ENCODE results near the gene PITRM1. TPM values are rescaled to one million over a fixed set of nuclear protein-coding genes. Genes with fewer than 3 reads are reported as not detected.

PITRM1 gene
- total and polyA plus RNA-seq, 2 experiments from 2014 or later, result 44.1 to 45.9 TPM

GRCh38 chr10:3094609-3095036 lies 78.0 kb downstream of the PITRM1 start:
- H3K27me3 ChIP-seq, result no peaks in the 10 kb centered on the region
- peak overlapping the region; percentile 30 for H3K4me2 ChIP-seq
- 24% methylated on average over 5 of the region's 5 CpGs for WGBS (ENCODE audit: low lambda C conversion rate, missing lambda C conversion rate)
- no peaks in the 10 kb centered on the region for H3K79me2 ChIP-seq
- no peaks in the 10 kb centered on the region for H3K9me2 ChIP-seq (replicated peaks; ENCODE audit: insufficient read depth)
- DNase-seq (ENCODE audit: low spot score), result no peak
- no peak overlapping the region for H3K4me3 ChIP-seq
- no peaks in the 10 kb centered on the region for H4K20me1 ChIP-seq (ENCODE audit: insufficient read depth, poor library complexity, severe bottlenecking)
- TF ChIP-seq EZH2 (IDR thresholded peaks at IDR 0.05; ENCODE audit: borderline replicate concordance), result no peak
- no peak for TF ChIP-seq EZH2phosphoT487 (IDR thresholded peaks at IDR 0.05; ENCODE audit: low read depth, severe bottlenecking, unreplicated experiment)
- TF ChIP-seq CTCF (IDR thresholded peaks at IDR 0.05; ENCODE audit: poor library complexity), result no peak
- no peaks in the 10 kb centered on the region for H3K9me3 ChIP-seq (ENCODE audit: low read depth)
- H2AFZ ChIP-seq, result no peak overlapping the region
- H3K4me1 ChIP-seq (ENCODE audit: insufficient read depth), result peaks cover 27% of the 10 kb centered on the region
- no peaks in the 10 kb centered on the region for H3K36me3 ChIP-seq (replicated peaks; ENCODE audit: insufficient read depth, low read depth)
- H3K27ac ChIP-seq, result peak overlapping the region; percentile 72

GRCh38 chr10:3093996-3094395 lies 78.6 kb downstream of the PITRM1 start:
- H3K36me3 ChIP-seq (replicated peaks; ENCODE audit: insufficient read depth, low read depth), result no peaks in the 10 kb centered on the region
- H3K4me3 ChIP-seq, result no peak overlapping the region
- no peaks in the 10 kb centered on the region for H3K79me2 ChIP-seq
- H3K27me3 ChIP-seq, result no peaks in the 10 kb centered on the region
- DNase-seq (ENCODE audit: low spot score), result no peak
- no peaks in the 10 kb centered on the region for H3K9me3 ChIP-seq (ENCODE audit: low read depth)
- no peaks in the 10 kb centered on the region for H4K20me1 ChIP-seq (ENCODE audit: insufficient read depth, poor library complexity, severe bottlenecking)
- H3K4me1 ChIP-seq (ENCODE audit: insufficient read depth), result peaks cover 27% of the 10 kb centered on the region
- 85% methylated on average over 5 of the region's 5 CpGs for WGBS (ENCODE audit: low lambda C conversion rate, missing lambda C conversion rate)
- no peaks in the 10 kb centered on the region for H3K9me2 ChIP-seq (replicated peaks; ENCODE audit: insufficient read depth)
- H2AFZ ChIP-seq, result no peak overlapping the region
- no peak overlapping the region for H3K4me2 ChIP-seq
- peak overlapping the region; percentile 72 for H3K27ac ChIP-seq
- TF ChIP-seq EZH2 (IDR thresholded peaks at IDR 0.05; ENCODE audit: borderline replicate concordance) (no peak), EZH2phosphoT487 (IDR thresholded peaks at IDR 0.05; ENCODE audit: low read depth, severe bottlenecking, unreplicated experiment) (no peak), CTCF (IDR thresholded peaks at IDR 0.05; ENCODE audit: poor library complexity) (no peak)

- no peak overlapping the region for H3K4me2 ChIP-seq
- no peaks in the 10 kb centered on the region for H3K9me2 ChIP-seq (replicated peaks; ENCODE audit: insufficient read depth)
- no peaks in the 10 kb centered on the region for H3K9me3 ChIP-seq (ENCODE audit: low read depth)
- no peaks in the 10 kb centered on the region for H3K27me3 ChIP-seq
- no peak overlapping the region for H3K4me3 ChIP-seq
- peaks cover 27% of the 10 kb centered on the region for H3K4me1 ChIP-seq (ENCODE audit: insufficient read depth)
- no peak overlapping the region for H2AFZ ChIP-seq
- WGBS (ENCODE audit: low lambda C conversion rate, missing lambda C conversion rate), result 88% methylated on average over 5 of the region's 5 CpGs
- no peak for DNase-seq (ENCODE audit: low spot score)
- H4K20me1 ChIP-seq (ENCODE audit: insufficient read depth, poor library complexity, severe bottlenecking), result no peaks in the 10 kb centered on the region
- TF ChIP-seq EZH2phosphoT487 (IDR thresholded peaks at IDR 0.05; ENCODE audit: low read depth, severe bottlenecking, unreplicated experiment), result no peak
- no peak for TF ChIP-seq CTCF (IDR thresholded peaks at IDR 0.05; ENCODE audit: poor library complexity)
- no peaks in the 10 kb centered on the region for H3K79me2 ChIP-seq
- no peaks in the 10 kb centered on the region for H3K36me3 ChIP-seq (replicated peaks; ENCODE audit: insufficient read depth, low read depth)
- H3K27ac ChIP-seq, result peak overlapping the region; percentile 8
These were observed 80.7 kb downstream of the PITRM1 start for GRCh38 chr10:3091921-3092320.

Measured in hepatocyte (in vitro differentiated cells).